DOHH2 (cell line): ENCODE results near the gene ELL3.

Experiments used
- H3F3A ChIP-seq: fragments of 200-600 bp; sonication (generic), shearing (Covaris generic); 2 replicates; pipeline ENCODE4 v1.6.0; 2016; ENCODE audit warnings: antibody characterized with exemption, mild to moderate bottlenecking; ENCODE audit not compliant: control insufficient read depth, insufficient read depth
- H3K27ac ChIP-seq: fragments of 200-600 bp; sonication (generic); 2 replicates; pipeline ENCODE4 v1.5.1; 2014; ENCODE audit warnings: low read depth, mild to moderate bottlenecking, low read length, moderate library complexity
- H3K27me3 ChIP-seq: fragments of 200-600 bp; sonication (generic); 2 replicates; pipeline ENCODE4 v1.6.1; 2014; ENCODE audit warnings: mild to moderate bottlenecking, low read length, mixed read lengths; ENCODE audit not compliant: control insufficient read depth
- H3K36me3 ChIP-seq: fragments of 200-600 bp; sonication (generic); 2 replicates; pipeline ENCODE4 v1.6.1; 2014; ENCODE audit warnings: mild to moderate bottlenecking, low read length, moderate library complexity, mixed read lengths; ENCODE audit not compliant: control insufficient read depth
- H3K4me1 ChIP-seq: fragments of 200-600 bp; sonication (generic); 2 replicates; pipeline ENCODE4 v1.6.1; 2014; ENCODE audit warnings: mild to moderate bottlenecking, low read length, mixed read lengths; ENCODE audit not compliant: control insufficient read depth
- H3K4me2 ChIP-seq: fragments of 200-600 bp; sonication (generic); 2 replicates; pipeline ENCODE4 v1.6.0; 2014; ENCODE audit warnings: mild to moderate bottlenecking, low read length, moderate library complexity
- H3K4me3 ChIP-seq: fragments of 200-600 bp; sonication (generic); 2 replicates; pipeline ENCODE4 v1.5.1; 2014; ENCODE audit warnings: mild to moderate bottlenecking, low read length, mixed read lengths
- H3K79me2 ChIP-seq: fragments of 200-600 bp; sonication (generic); 2 replicates; pipeline ENCODE4 v1.6.1; 2014; ENCODE audit warnings: mild to moderate bottlenecking, low read length, mixed read lengths; ENCODE audit not compliant: control insufficient read depth
- H3K9me2 ChIP-seq: fragments of 200-600 bp; sonication (generic); replicated peaks from 2 replicates; pipeline ENCODE4 v1.6.1; 2014; ENCODE audit warnings: mild to moderate bottlenecking, low read length, mixed read lengths; ENCODE audit not compliant: control insufficient read depth
- H3K9me3 ChIP-seq: fragments of 200-600 bp; sonication (generic); 2 replicates; pipeline ENCODE4 v1.6.1; 2014; ENCODE audit warnings: antibody characterized with exemption, low read length, mixed read lengths; ENCODE audit not compliant: control insufficient read depth, insufficient read depth
- H4K20me1 ChIP-seq: fragments of 200-600 bp; sonication (generic); 2 replicates; pipeline ENCODE4 v1.6.0; 2014; ENCODE audit warnings: low read depth, mild to moderate bottlenecking, antibody characterized with exemption, low read length, moderate library complexity; ENCODE audit not compliant: control insufficient read depth, insufficient read depth
- EZH2phosphoT487 ChIP-seq: fragments of 200-600 bp; sonication (generic); IDR thresholded peaks from 2 replicates; pipeline ENCODE4 v1.6.1; 2017; ENCODE audit warnings: borderline replicate concordance, mild to moderate bottlenecking, antibody characterized with exemption, low read length, moderate library complexity, mixed read lengths
- TF ChIP-seq, protein P1 (sequence below): fragments of 200-600 bp; sonication (generic); IDR thresholded peaks from one replicate; pipeline ENCODE4 v1.5.1; 2014; ENCODE audit warnings: antibody characterized with exemption, mild to moderate bottlenecking, low read depth, low read length; ENCODE audit not compliant: poor library complexity, severe bottlenecking

The ELL3 gene

DNA sequence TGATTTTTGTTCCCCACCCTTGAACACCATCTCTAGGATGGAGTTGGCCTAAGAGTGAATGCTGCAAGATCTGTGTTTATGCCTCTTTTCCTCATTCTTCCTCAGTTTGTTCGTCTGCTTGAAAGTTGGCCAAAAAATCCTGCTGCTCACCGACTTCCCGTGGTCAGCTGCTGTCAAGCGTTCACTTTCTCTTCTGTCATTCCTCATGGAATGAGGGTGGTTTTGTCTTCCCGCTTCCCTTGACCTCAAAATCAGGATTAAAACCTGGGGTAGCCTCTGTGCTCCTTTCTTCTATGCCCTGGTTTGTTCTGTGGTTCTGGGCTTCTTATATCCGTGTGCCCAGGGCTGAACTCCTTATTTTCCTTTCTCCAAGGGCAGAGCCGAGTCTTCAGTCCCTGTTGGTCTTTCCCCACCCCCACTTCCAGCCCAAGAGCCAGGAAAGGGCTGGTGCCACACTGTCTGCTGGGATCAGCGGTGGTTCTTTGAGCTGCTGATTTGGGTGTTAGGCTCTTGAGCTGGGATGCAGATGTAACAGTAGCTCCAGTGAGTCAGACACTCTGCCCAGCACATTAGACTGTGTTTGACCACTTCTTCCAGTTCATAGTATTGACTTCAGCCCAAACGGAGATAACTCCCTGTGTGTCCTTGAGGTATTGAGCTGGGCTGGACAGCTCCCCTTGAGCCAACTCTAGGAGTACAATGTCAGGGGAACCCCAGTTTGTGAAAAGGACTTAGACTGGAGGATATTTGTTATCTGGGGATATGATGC, 17.7 kb upstream of the ELL3 start:
- peaks cover 74% of the 10 kb centered on the region for H3K36me3 ChIP-seq
- H4K20me1 ChIP-seq, result 0 out of 2 replicates have a peak, but pooled peaks cover 4% of the 10 kb centered on the region
- H3K4me1 ChIP-seq, result peaks cover 87% of the 10 kb centered on the region
- H3F3A ChIP-seq, result peaks cover 68% of the 10 kb centered on the region
- H3K4me2 ChIP-seq, result peak overlapping the region; percentile 79
- peak overlapping the region; percentile 99 for H3K27ac ChIP-seq
- H3K27me3 ChIP-seq, result no peaks in the 10 kb centered on the region
- H3K4me3 ChIP-seq, result peak overlapping the region; percentile 91
- H3K79me2 ChIP-seq, result peaks cover 37% of the 10 kb centered on the region
- TF ChIP-seq, protein P1, sequence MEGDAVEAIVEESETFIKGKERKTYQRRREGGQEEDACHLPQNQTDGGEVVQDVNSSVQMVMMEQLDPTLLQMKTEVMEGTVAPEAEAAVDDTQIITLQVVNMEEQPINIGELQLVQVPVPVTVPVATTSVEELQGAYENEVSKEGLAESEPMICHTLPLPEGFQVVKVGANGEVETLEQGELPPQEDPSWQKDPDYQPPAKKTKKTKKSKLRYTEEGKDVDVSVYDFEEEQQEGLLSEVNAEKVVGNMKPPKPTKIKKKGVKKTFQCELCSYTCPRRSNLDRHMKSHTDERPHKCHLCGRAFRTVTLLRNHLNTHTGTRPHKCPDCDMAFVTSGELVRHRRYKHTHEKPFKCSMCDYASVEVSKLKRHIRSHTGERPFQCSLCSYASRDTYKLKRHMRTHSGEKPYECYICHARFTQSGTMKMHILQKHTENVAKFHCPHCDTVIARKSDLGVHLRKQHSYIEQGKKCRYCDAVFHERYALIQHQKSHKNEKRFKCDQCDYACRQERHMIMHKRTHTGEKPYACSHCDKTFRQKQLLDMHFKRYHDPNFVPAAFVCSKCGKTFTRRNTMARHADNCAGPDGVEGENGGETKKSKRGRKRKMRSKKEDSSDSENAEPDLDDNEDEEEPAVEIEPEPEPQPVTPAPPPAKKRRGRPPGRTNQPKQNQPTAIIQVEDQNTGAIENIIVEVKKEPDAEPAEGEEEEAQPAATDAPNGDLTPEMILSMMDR, result no peak
- TF ChIP-seq EZH2phosphoT487, result no peak
- no peaks in the 10 kb centered on the region for H3K9me3 ChIP-seq
- no peaks in the 10 kb centered on the region for H3K9me2 ChIP-seq

DNA sequence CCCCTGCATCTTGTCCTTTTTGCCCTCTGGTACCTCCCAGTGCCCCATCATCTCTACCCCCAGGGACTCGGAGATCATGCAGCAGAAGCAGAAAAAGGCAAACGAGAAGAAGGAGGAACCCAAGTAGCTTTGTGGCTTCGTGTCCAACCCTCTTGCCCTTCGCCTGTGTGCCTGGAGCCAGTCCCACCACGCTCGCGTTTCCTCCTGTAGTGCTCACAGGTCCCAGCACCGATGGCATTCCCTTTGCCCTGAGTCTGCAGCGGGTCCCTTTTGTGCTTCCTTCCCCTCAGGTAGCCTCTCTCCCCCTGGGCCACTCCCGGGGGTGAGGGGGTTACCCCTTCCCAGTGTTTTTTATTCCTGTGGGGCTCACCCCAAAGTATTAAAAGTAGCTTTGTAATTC, 16.9 kb upstream of the ELL3 start:
- Histone ChIP-seq H3F3A (peaks cover 68% of the 10 kb centered on the region), H4K20me1 (0 out of 2 replicates have a peak, but pooled peaks cover 4% of the 10 kb centered on the region), H3K27me3 (no peaks in the 10 kb centered on the region), H3K27ac (peak overlapping the region; percentile 99), H3K9me3 (no peaks in the 10 kb centered on the region), H3K9me2 (no peaks in the 10 kb centered on the region), H3K36me3 (peaks cover 66% of the 10 kb centered on the region), H3K4me1 (peaks cover 87% of the 10 kb centered on the region), H3K4me3 (peak overlapping the region; percentile 91), H3K4me2 (peak overlapping the region; percentile 79), H3K79me2 (peaks cover 37% of the 10 kb centered on the region)
- TF ChIP-seq EZH2phosphoT487, result no peak
- TF ChIP-seq, protein P1, result no peak

DNA sequence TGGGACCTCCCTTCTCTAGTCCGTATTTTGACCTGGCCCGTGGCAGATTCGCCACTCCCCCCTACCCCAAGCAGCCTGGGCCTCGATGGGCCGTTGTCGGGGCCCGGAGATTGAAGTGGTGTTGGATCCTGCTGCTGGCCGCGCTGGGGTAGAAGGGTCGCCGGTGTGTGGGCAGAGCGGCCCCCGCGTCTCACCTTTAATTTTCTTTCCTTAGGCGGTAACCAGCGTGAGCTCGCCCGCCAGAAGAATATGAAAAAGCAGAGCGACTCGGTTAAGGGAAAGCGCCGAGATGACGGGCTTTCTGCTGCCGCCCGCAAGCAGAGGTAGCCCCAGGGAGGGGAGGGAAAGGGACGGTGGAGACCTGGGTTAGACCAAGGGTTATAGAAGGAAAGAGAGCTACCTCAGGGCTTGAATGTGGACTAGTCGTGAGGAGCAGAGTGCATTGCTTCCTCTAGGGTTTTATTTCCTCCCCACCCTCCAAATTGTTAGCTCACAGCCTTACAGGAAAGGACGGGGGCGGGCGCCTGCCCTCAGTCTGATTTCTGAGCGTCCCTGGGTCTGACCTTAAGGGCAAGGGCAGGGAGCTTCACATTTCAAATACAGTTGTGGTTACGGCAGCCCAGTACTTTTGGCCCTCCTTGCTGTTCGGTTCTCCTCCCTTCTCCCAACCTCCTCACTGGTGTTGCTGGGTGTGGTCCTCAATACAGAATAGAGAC, 16.2 kb upstream of the ELL3 start:
- peaks cover 37% of the 10 kb centered on the region for H3K79me2 ChIP-seq
- peaks cover 60% of the 10 kb centered on the region for H3K36me3 ChIP-seq
- 0 out of 2 replicates have a peak, but pooled peaks cover 4% of the 10 kb centered on the region for H4K20me1 ChIP-seq
- peak overlapping the region; percentile 99 for H3K27ac ChIP-seq
- H3K9me2 ChIP-seq, result no peaks in the 10 kb centered on the region
- H3K4me1 ChIP-seq, result peaks cover 87% of the 10 kb centered on the region
- no peaks in the 10 kb centered on the region for H3K27me3 ChIP-seq
- no peaks in the 10 kb centered on the region for H3K9me3 ChIP-seq
- H3F3A ChIP-seq, result peaks cover 70% of the 10 kb centered on the region
- peak overlapping the region; percentile 91 for H3K4me3 ChIP-seq
- no peak for TF ChIP-seq EZH2phosphoT487
- TF ChIP-seq, protein P1, result no peak
- peak overlapping the region; percentile 79 for H3K4me2 ChIP-seq
